ENCODE data around the gene SIGLEC5.

SIGLEC5 gene

GRCh38 chr19:51627491-51628138 lies 2.6 kb downstream of the SIGLEC5 start:
- DNase-seq, result no peak

GRCh38 chr19:51626675-51627074 lies 3.5 kb downstream of the SIGLEC5 start:
- DNase-seq, result no peak

GRCh38 chr19:51621178-51621577 lies 9.0 kb downstream of the SIGLEC5 start:
- no peak for DNase-seq

GRCh38 chr19:51615991-51616390 lies 14.2 kb downstream of the SIGLEC5 start:
- DNase-seq, result no peak

DNA sequence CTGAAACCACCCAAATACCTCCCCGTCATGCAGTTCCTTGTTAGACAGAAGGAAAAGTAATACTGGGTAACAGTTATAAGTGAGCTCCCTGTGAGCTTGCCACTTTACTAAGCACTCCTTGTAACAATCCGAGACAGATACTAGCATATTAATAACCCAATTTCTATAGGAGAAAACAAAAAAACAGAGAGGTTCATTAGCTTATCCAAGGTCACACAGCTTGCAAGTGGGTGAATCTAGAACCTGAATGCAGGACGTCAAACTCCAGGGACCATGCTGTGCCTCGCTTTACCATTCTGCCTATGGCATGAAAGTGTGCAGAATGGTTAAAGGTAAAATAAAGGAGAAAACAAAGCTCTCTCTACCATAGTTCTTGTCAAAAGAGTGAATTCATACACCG lies 15.4 kb downstream of the SIGLEC5 start:
- DNase-seq, result no peak

GRCh38 chr19:51610576-51610975 lies 19.6 kb downstream of the SIGLEC5 start:
- DNase-seq, result no peak

DNA sequence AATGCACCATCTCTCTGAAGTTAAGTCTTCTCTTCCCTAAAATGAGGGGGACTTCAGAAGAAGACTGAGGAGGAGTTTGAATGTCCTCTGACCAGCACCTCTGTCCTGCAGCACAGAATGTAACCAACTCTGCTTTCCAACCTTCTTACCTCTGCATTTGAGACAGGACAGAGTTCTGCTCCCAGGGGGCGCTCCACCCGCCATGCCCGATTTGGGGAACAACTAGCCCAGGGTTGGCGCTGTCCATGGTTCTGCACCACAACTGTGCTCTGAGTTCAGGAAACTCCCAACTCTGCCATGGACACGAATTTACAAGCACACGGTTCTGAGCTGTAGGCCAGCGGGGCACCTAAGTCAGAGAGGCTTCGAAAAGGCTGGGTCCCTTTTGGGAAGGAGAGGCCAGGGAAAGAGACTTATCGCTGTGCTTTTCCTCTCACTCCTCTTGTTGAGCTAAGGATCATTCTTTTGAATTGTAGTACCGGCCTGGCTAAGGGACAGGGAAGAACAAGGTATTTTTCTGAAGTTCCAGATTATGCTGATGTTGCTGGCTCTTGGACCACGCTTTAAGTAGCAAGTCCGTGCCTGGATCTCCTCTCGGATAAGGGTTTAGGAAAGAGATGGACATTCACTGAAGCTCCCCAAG lies 22.2 kb downstream of the SIGLEC5 start:
- DNase-seq, result peak; percentile 78 to 82

- peak; percentile 58 to 62 for DNase-seq
Observed at GRCh38 chr19:51607077-51607476, 23.1 kb downstream of the SIGLEC5 start.

DNA sequence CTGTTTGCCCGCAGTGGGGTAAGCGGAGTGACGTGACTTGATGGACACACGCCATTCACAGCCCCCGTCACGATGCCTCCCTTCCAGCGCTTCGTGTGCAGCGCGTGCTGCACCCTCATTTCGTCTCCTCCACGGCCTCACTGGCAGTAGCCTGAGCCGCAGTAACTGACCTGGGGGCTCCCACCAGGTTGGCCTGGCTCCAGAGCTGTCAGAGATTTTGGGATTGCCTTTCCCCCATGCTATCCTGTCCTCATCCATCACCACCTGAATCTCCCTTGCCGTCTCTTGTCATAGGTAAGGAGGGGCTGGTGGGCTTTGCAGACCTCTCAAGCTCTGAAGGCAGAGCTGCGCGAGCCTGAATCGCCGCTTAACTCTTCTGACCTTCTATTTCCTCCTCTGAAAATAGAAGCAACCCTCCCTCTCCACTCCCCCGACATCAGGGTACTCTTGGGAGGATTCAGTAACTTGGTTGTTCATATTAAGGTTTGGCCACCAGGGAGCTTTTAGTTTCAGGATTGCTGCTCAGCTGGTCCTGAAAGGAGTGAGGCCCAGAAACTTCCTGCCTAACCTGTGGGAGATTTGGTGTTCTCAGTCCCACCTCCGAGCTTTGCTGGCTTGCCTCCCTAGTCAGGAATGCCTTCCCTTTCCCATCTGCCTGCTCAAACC lies 27.9 kb downstream of the SIGLEC5 start:
- DNase-seq, result no peak

- DNase-seq, result no peak
Observed at GRCh38 chr19:51600940-51601580, 29.1 kb downstream of the SIGLEC5 start.

GRCh38 chr19:51599084-51599483 lies 31.1 kb downstream of the SIGLEC5 start:
- no peak for DNase-seq

GRCh38 chr19:51598159-51598915 lies 31.9 kb downstream of the SIGLEC5 start:
- DNase-seq, result no peak

DNA sequence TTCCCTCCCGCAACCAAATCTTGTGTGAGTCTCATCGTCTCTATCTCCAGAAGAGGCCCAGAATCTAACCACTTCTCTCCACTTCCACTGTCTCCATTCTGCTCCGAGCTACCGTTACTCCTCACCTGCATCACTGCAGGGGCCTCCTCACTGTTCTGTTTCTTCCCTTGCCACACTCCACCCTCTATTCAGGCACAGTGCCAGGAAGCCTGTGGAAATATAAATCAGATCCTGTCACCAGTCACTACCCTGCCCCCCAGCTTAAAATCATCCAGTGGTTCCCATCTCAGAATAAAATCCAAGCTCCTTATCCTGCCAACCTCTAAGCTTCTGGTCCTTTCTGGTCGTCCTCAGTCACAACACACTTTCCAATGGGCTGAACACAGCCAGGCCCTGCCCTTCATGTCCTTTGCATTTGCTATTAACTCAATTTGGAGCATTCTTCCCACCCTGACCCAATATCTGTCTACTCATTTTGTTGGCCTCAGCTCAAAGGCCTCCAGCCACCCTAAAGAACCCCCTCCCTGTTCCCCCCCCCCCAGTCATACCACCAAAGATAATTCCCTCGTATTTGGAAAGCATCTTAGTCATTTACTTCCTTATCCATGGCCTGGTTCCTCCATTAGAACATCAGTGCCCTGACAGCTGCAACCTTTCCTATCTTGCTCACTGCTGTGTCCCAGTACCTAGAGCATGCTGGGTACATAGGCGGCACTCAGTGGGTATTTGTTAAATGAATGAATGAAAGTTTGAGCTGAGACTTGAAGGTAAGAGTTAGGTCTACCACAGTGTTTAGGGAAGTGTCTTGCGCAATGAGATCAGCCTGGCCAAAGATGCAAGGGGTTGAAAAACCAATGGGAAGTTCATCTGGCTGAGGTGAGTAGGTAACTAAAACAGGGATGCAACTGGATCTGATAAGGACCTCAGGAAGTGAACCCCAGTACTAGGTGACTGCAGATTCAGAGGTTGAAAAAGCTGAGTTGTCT lies 34.7 kb downstream of the SIGLEC5 start:
- DNase-seq, result no peak

DNA sequence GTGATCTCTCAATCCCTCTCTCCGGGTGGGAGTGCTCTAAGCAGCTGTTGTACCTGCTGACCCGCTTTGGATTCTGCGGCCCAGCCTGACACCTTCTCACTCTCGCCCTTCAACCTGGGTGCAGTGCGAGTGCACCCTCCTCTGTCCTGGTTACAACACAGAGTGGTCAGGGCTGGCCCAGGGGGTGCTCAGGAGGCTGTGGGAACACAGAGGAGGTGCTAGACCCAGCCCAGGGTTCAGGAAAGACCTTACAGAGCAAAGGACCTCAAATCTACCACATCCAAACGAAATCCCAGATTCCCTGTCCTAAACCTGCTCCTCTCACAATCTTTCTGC lies 35.5 kb downstream of the SIGLEC5 start:
- no peak for DNase-seq

- DNase-seq, result peak; percentile 95 to 97
Observed at GRCh38 chr19:51593969-51594773, 36.0 kb downstream of the SIGLEC5 start.

- DNase-seq, result no peak
Observed at GRCh38 chr19:51593138-51593890, 36.9 kb downstream of the SIGLEC5 start.

DNA sequence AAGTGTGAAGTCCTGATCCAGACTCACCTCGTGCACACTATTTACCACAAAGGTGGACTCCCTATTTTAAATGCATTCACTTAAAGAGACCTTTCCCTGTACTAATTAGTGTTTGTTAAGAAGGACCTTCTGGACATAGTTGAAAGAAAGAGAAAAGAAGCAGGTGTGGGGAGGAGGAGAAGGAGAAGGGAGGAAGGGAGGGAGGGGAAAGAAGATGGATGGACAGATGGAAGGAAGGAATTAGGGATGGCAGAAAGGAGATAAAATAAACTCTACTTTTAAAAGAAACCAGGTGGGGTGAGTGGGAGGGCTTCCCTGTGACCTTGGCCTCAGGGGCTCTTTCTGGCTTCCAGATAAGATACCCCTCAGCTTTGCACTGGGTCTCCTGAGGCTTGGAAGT lies 37.7 kb downstream of the SIGLEC5 start:
- no peak for DNase-seq

- no peak for DNase-seq
Observed at GRCh38 chr19:51590441-51590840, 39.8 kb downstream of the SIGLEC5 start.

- DNase-seq, result no peak
Observed at GRCh38 chr19:51589511-51589910, 40.7 kb downstream of the SIGLEC5 start.
